HEK293 (cell line): ENCODE data around the gene FKBP7.

Source experiments
- CTCF ChIA-PET: fragments of 350-600 bp; formaldehyde crosslinking; extraction: SDS; loops from one replicate; lab custom pipeline; 2021; ENCODE audit warnings: antibody characterized with exemption; lab: Yijun Ruan, JAX
- POLR2A ChIA-PET: fragments of 300-600 bp; formaldehyde crosslinking; extraction: SDS; loops from one replicate; lab custom pipeline; 2020; ENCODE audit warnings: antibody characterized with exemption, inconsistent platforms; lab: Yijun Ruan, JAX
- H3K27ac ChIP-seq: fragments of 200-500 bp; sonication (Bioruptor generic); 2 replicates; pipeline ENCODE4 v1.5.1; 2014; ENCODE audit warnings: low read depth, low read length, control low read depth, inconsistent platforms; ENCODE audit errors: extremely low read depth
- H3K36me3 ChIP-seq, 2 experiments: fragments of 200-500 bp in 1 of 2; sonication (Bioruptor generic) in 1 of 2; 1 replicate in 1 of 2; 2 replicates in 1 of 2; pipeline ENCODE4 v1.5.1; 2014 to 2017; ENCODE audit warnings: inconsistent platforms in 2 of 2, low read length in 2 of 2; ENCODE audit not compliant: control insufficient read depth in 2 of 2, insufficient read depth in 1 of 2
- H3K4me1 ChIP-seq: fragments of 200-500 bp; sonication (Bioruptor generic); 2 replicates; pipeline ENCODE4 v1.5.1; 2014; ENCODE audit warnings: mild to moderate bottlenecking, low read length, inconsistent platforms; ENCODE audit not compliant: control insufficient read depth, insufficient read depth
- H3K4me3 ChIP-seq: 2 replicates; pipeline ENCODE4 v1.5.1; 2011; ENCODE audit warnings: low read depth, mild to moderate bottlenecking, control low read depth, low read length, moderate library complexity
- H3K9me3 ChIP-seq: fragments of 200-500 bp; sonication (Bioruptor generic); 2 replicates; pipeline ENCODE4 v1.5.1; 2014; ENCODE audit warnings: low read depth, low read length, inconsistent platforms; ENCODE audit not compliant: control insufficient read depth, insufficient read depth
- BCL11B ChIP-seq: fragments of 450-650 bp; formaldehyde crosslinking; IDR thresholded peaks from 2 replicates; pipeline ENCODE4 v1.5.1; 2016; ENCODE audit warnings: low read depth, missing biosample characterization, missing genetic modification characterization
- MEIS1 ChIP-seq: sonication (generic); formaldehyde crosslinking; IDR thresholded peaks from 2 replicates; pipeline ENCODE4 v1.8.1; 2022; ENCODE audit warnings: missing genetic modification reagents, mild to moderate bottlenecking, borderline replicate concordance
- ZBTB8A ChIP-seq: fragments of 450-650 bp; formaldehyde crosslinking; IDR thresholded peaks from 2 replicates; pipeline ENCODE4 v1.5.1; 2016; ENCODE audit warnings: missing biosample characterization, missing genetic modification characterization
- ZNF133 ChIP-seq: fragments of 450-650 bp; formaldehyde crosslinking; IDR thresholded peaks from 2 replicates; pipeline ENCODE4 v1.5.1; 2016; ENCODE audit warnings: missing biosample characterization, missing genetic modification characterization
- ZNF16 ChIP-seq: fragments of 450-650 bp; formaldehyde crosslinking; IDR thresholded peaks from 2 replicates; pipeline ENCODE4 v1.5.1; 2016; ENCODE audit warnings: low read depth, missing biosample characterization, missing genetic modification characterization
- ZNF174 ChIP-seq: fragments of 450-650 bp; formaldehyde crosslinking; IDR thresholded peaks from 2 replicates; pipeline ENCODE4 v1.5.0; 2017; ENCODE audit warnings: missing biosample characterization, mild to moderate bottlenecking, missing genetic modification characterization
- ZNF2 ChIP-seq: fragments of 450-650 bp; formaldehyde crosslinking; IDR thresholded peaks from 2 replicates; pipeline ENCODE4 v1.5.1; 2016; ENCODE audit warnings: missing biosample characterization, missing genetic modification characterization
- ZNF211 ChIP-seq: fragments of 450-650 bp; formaldehyde crosslinking; IDR thresholded peaks from 2 replicates; pipeline ENCODE4 v1.5.1; 2016; ENCODE audit warnings: low read depth, missing biosample characterization, missing genetic modification characterization
- ZNF274 ChIP-seq, 2 experiments: fragments of 200-500 bp in 1 of 2; fragments of 450-650 bp in 1 of 2; sonication (Bioruptor generic) in 1 of 2; formaldehyde crosslinking in 1 of 2; IDR thresholded peaks; 2 replicates each; pipeline versions ENCODE4 v1.5.1 to v1.6.1; 2014 to 2016; ENCODE audit warnings: borderline replicate concordance in 1 of 2, inconsistent platforms in 1 of 2, low read length in 1 of 2, missing biosample characterization in 1 of 2, missing genetic modification characterization in 1 of 2
- ZNF48 ChIP-seq: fragments of 450-650 bp; formaldehyde crosslinking; IDR thresholded peaks from 2 replicates; pipeline ENCODE4 v1.5.1; 2016; ENCODE audit warnings: missing biosample characterization, missing genetic modification characterization
- ZNF521 ChIP-seq: fragments of 450-650 bp; formaldehyde crosslinking; IDR thresholded peaks from 2 replicates; pipeline ENCODE4 v1.5.1; 2017; ENCODE audit warnings: missing biosample characterization, mild to moderate bottlenecking, missing genetic modification characterization
- ZNF561 ChIP-seq: fragments of 450-650 bp; IDR thresholded peaks from 2 replicates; pipeline ENCODE4 v1.5.1; 2018; ENCODE audit warnings: missing biosample characterization, missing genetic modification characterization, borderline replicate concordance
- ZNF623 ChIP-seq: fragments of 450-650 bp; formaldehyde crosslinking; IDR thresholded peaks from 2 replicates; pipeline ENCODE4 v1.5.1; 2016; ENCODE audit warnings: missing biosample characterization, missing genetic modification characterization
- ZNF654 ChIP-seq: fragments of 450-650 bp; formaldehyde crosslinking; IDR thresholded peaks from 2 replicates; pipeline ENCODE4 v1.5.1; 2016; ENCODE audit warnings: low read depth, missing biosample characterization, missing genetic modification characterization
- ZNF747 ChIP-seq: fragments of 450-650 bp; formaldehyde crosslinking; IDR thresholded peaks from 2 replicates; pipeline ENCODE4 v1.5.1; 2016; ENCODE audit warnings: missing biosample characterization, missing genetic modification characterization
- TF ChIP-seq, protein P1 (sequence below): fragments of 450-650 bp; formaldehyde crosslinking; IDR thresholded peaks from 2 replicates; pipeline ENCODE4 v1.5.1; 2016; ENCODE audit warnings: missing biosample characterization, missing genetic modification characterization
- TF ChIP-seq, protein P2 (sequence below): fragments of 450-650 bp; formaldehyde crosslinking; IDR thresholded peaks from 2 replicates; pipeline ENCODE4 v1.5.1; 2016; ENCODE audit warnings: missing biosample characterization, missing genetic modification characterization, low read depth
- TF ChIP-seq, protein P3 (sequence below): fragments of 450-650 bp; formaldehyde crosslinking; IDR thresholded peaks from 2 replicates; pipeline ENCODE4 v1.5.1; 2016; ENCODE audit warnings: missing biosample characterization, missing genetic modification characterization
- TF ChIP-seq, protein P4 (sequence below): fragments of 450-650 bp; formaldehyde crosslinking; IDR thresholded peaks from 2 replicates; pipeline ENCODE4 v1.5.1; 2016; ENCODE audit warnings: missing biosample characterization, missing genetic modification characterization, borderline replicate concordance

FKBP7 gene

DNA sequence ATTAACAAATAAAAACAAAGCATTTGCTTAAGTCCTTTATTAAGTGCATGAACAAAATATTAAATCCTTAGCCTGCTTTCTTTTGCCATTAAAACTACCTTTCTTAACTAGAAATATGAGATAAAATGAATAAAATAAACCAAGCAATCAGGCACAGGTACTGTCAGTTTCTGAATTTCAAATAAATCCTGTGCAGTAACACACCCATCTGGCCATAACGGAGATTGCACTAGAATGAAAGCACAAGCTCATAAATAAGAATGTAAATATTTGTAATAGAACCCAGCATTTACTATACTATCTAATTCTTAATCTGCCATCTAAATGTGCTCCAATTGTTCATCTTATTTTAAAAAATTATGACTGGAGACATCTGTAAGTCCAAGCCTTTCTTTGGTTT, 59.3 kb downstream of the FKBP7 start:
- TF ChIP-seq ZNF521 (tag by site-specific recombination) (no peak), ZNF654 (tag by site-specific recombination) (peak; percentile 46)
- CTCF ChIA-PET: interaction anchor here (0.6 to 2.8 kb wide), 20 partner anchors 10 to 820 kb away, joined by 3 to 19 read pairs (median 5); partner anchors contain the start of gene RBM45
- Histone ChIP-seq H3K27ac (no peak overlapping the region), H3K4me1 (no peaks in the 10 kb centered on the region), H3K4me3 (no peak overlapping the region), H3K36me3 (no peaks in the 10 kb centered on the region), H3K9me3 (no peaks in the 10 kb centered on the region)
- POLR2A ChIA-PET: interaction anchor here (1.1 to 2.2 kb wide), 3 partner anchors 22 to 307 kb away, joined by 5 to 12 read pairs (median 7); partner anchors contain the start of genes PJVK and PRKRA

DNA sequence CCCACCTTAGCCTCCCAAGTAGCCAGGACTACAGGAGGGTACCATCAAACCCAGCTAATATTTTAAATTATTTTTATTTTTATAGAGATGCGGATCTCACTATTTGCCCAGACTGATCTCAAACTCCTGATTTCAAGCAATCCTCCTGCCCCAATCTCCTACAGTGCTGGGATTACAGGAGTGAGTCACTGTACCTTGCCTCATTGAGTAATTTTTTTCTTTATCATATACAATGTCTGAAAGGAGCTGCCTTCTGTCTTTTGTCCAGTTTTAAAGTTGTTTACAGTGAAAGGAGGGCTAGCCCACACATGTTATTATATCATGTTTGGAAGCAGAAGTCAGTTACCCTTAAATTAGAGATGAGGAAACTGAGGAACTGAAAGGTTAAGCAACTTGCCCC, 60.0 kb downstream of the FKBP7 start:
- Histone ChIP-seq H3K4me1 (no peaks in the 10 kb centered on the region), H3K36me3 (no peaks in the 10 kb centered on the region), H3K4me3 (no peak overlapping the region), H3K27ac (no peak overlapping the region), H3K9me3 (no peaks in the 10 kb centered on the region)
- TF ChIP-seq MEIS1 (CRISPR knock-in tag) (no peak), ZBTB8A (tag by site-specific recombination) (no peak), ZNF561 (tag by site-specific recombination) (no peak), ZNF623 (tag by site-specific recombination) (no peak), ZNF174 (no peak), ZNF274 (IDR thresholded peaks at IDR 0.05; ENCODE audit: low read length) (no peak), ZNF274 (tag by site-specific recombination; IDR thresholded peaks at IDR 0.05; ENCODE audit: borderline replicate concordance) (no peak), ZNF2 (tag by site-specific recombination) (no peak), ZNF747 (tag by site-specific recombination) (no peak), ZNF211 (tag by site-specific recombination) (no peak), ZNF16 (tag by site-specific recombination) (no peak), ZNF133 (tag by site-specific recombination) (no peak), BCL11B (tag by site-specific recombination) (no peak), ZNF48 (tag by site-specific recombination) (no peak)
- TF ChIP-seq, protein P1, sequence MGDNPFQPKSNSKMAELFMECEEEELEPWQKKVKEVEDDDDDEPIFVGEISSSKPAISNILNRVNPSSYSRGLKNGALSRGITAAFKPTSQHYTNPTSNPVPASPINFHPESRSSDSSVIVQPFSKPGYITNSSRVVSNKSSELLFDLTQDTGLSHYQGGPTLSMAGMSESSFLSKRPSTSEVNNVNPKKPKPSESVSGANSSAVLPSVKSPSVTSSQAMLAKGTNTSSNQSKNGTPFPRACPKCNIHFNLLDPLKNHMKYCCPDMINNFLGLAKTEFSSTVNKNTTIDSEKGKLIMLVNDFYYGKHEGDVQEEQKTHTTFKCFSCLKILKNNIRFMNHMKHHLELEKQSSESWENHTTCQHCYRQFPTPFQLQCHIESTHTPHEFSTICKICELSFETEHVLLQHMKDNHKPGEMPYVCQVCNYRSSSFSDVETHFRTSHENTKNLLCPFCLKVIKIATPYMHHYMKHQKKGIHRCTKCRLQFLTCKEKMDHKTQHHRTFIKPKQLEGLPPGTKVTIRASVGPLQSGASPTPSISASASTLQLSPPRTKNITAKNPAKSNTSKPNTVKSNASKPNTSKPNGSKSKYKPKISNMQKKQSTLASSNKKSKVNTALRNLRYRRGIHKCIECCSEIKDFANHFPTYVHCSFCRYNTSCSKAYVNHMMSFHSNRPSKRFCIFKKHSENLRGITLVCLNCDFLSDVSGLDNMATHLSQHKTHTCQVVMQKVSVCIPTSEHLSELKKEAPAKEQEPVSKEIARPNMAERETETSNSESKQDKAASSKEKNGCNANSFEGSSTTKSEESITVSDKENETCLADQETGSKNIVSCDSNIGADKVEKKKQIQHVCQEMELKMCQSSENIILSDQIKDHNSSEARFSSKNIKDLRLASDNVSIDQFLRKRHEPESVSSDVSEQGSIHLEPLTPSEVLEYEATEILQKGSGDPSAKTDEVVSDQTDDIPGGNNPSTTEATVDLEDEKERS (tag by site-specific recombination): no peak
- TF ChIP-seq, protein P2, sequence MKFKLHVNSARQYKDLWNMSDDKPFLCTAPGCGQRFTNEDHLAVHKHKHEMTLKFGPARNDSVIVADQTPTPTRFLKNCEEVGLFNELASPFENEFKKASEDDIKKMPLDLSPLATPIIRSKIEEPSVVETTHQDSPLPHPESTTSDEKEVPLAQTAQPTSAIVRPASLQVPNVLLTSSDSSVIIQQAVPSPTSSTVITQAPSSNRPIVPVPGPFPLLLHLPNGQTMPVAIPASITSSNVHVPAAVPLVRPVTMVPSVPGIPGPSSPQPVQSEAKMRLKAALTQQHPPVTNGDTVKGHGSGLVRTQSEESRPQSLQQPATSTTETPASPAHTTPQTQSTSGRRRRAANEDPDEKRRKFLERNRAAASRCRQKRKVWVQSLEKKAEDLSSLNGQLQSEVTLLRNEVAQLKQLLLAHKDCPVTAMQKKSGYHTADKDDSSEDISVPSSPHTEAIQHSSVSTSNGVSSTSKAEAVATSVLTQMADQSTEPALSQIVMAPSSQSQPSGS (tag by site-specific recombination): no peak
- TF ChIP-seq, protein P3, sequence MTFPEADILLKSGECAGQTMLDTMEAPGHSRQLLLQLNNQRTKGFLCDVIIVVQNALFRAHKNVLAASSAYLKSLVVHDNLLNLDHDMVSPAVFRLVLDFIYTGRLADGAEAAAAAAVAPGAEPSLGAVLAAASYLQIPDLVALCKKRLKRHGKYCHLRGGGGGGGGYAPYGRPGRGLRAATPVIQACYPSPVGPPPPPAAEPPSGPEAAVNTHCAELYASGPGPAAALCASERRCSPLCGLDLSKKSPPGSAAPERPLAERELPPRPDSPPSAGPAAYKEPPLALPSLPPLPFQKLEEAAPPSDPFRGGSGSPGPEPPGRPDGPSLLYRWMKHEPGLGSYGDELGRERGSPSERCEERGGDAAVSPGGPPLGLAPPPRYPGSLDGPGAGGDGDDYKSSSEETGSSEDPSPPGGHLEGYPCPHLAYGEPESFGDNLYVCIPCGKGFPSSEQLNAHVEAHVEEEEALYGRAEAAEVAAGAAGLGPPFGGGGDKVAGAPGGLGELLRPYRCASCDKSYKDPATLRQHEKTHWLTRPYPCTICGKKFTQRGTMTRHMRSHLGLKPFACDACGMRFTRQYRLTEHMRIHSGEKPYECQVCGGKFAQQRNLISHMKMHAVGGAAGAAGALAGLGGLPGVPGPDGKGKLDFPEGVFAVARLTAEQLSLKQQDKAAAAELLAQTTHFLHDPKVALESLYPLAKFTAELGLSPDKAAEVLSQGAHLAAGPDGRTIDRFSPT: no peak
- TF ChIP-seq, protein P4, sequence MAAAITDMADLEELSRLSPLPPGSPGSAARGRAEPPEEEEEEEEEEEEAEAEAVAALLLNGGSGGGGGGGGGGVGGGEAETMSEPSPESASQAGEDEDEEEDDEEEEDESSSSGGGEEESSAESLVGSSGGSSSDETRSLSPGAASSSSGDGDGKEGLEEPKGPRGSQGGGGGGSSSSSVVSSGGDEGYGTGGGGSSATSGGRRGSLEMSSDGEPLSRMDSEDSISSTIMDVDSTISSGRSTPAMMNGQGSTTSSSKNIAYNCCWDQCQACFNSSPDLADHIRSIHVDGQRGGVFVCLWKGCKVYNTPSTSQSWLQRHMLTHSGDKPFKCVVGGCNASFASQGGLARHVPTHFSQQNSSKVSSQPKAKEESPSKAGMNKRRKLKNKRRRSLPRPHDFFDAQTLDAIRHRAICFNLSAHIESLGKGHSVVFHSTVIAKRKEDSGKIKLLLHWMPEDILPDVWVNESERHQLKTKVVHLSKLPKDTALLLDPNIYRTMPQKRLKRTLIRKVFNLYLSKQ (tag by site-specific recombination): no peak
- POLR2A ChIA-PET: interaction anchor here (1.1 to 2.2 kb wide), 4 partner anchors 9 to 307 kb away, joined by 4 to 12 read pairs (median 6); partner anchors contain the start of genes PJVK and PRKRA
- CTCF ChIA-PET: interaction anchor here (0.6 to 2.8 kb wide), 17 partner anchors 10 to 821 kb away, joined by 3 to 19 read pairs (median 5); partner anchors contain the start of gene RBM45
